GM13977 (cell line): Measurements from ENCODE around the gene KCTD12.

Source experiments
- DNase-seq: peaks from one replicate; pipeline ENCODE4 v3.0.0; 2012; ENCODE audit warnings: low spot score
- CTCF ChIP-seq: IDR thresholded peaks from 2 replicates; pipeline ENCODE4 v1.5.1; 2012; ENCODE audit warnings: mild to moderate bottlenecking, control low read depth; ENCODE audit not compliant: insufficient read depth; ENCODE audit errors: extremely low read depth, missing control alignments
- in situ Hi-C: fragments of 300-500 bp; cut with MboI; formaldehyde crosslinking; loops from one replicate; pipeline ENCODE4 v1.12.0; 2022; ENCODE audit warnings: low sequenced_read_pairs, low pct_unique_long_range_greater_than_20kb, mixed read lengths, inconsistent platforms; ENCODE audit not compliant: unreplicated experiment

KCTD12 gene

GRCh38 chr13:76886292-76887075 is at the start of gene KCTD12:
Gene KCTD12, minus strand, starts transcription at chr13:76886405. Its CDS starts 257 bp downstream, at chr13:76886148.
- in situ Hi-C loops: no loop called here
- peak; percentile 81 for DNase-seq
- peak; percentile 57 for TF ChIP-seq CTCF

GRCh38 chr13:76934671-76935070 is 48.5 kb upstream of the KCTD12 start:
- in situ Hi-C loops: no loop called here
- TF ChIP-seq CTCF: no peak
- DNase-seq: no peak

GRCh38 chr13:76932076-76932475 is 45.9 kb upstream of the KCTD12 start:
- no peak for TF ChIP-seq CTCF
- in situ Hi-C loops: no loop called here
- no peak for DNase-seq

- no peak for TF ChIP-seq CTCF
- in situ Hi-C loops: no loop called here
Measured at GRCh38 chr13:76929851-76930374, 43.7 kb upstream of the KCTD12 start.

GRCh38 chr13:76929320-76929719 is 43.1 kb upstream of the KCTD12 start:
- DNase-seq: no peak
- in situ Hi-C loops: no loop called here
- no peak for TF ChIP-seq CTCF

More at GRCh38 chr13:76929851-76930374, 43.7 kb upstream of the KCTD12 start:
- no peak for DNase-seq

DNA sequence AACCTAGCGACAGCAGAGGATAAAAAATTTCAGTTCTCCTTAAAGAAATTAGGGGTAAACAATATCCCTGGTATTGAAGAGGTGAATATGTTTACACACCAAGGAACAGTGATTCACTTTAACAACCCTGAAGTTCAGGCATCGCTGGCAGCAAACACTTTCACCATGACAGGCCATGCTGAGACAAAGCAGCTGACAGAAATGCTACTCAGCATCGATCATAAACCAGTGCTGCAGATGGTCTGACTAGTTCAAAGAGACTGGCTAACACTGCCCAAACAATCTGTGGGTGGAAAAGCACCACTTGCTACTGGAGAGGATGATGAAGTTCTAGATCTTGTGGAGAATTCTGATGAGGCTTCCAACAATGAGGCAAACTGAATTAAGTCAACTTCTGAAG is 42.3 kb upstream of the KCTD12 start:
- in situ Hi-C loops: no loop called here
- DNase-seq: no peak
- no peak for TF ChIP-seq CTCF
